ENCODE results near the gene CACNB1.

CACNB1 gene

DNA sequence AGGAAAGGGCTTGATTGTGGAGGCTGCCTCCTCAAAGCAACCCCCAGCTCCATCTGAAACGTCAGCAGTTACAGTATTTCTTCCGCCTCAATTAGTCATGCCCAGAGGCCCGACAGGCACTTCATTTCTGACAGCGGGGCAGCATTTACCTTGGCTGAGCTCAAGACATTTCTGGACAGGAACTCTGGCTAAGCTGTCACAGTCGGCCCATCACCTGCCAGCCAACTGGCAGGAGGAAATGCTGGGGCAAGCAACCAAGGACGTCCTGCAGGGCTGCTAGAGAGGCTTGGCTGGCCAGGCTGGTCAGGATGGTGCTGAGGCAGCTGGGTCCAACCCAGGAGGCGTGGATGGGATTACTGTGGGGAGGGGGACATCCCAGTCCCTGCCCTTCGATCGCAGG lies 73.8 kb downstream of the CACNB1 start:
- DNase-seq (ENCODE audit: low read depth), result no peak

All from activated T-cell treated with anti-CD3 and anti-CD28 coated beads for 24 hours (primary cell).